Endothelial cell (in vitro differentiated cells): ENCODE results near the gene SLC44A5. TPM values are rescaled to one million over a fixed set of nuclear protein-coding genes. Genes with fewer than 3 reads are reported as not detected.
"Not testable (repeated sequence)": the region's sequence is repeated elsewhere in the genome, so short reads cannot be mapped to it uniquely, and the experiment has no call there.

ENCODE experiments used
- DNase-seq: peaks from one replicate; pipeline ENCODE4 v3.0.0; 2021; ENCODE audit warnings: low spot score
- H3K27ac Mint-ChIP-seq: one replicate; pipeline ENCODE4 v1.8.0; 2021; ENCODE audit warnings: mixed read lengths, inconsistent platforms; ENCODE audit not compliant: unreplicated experiment
- H3K27me3 Mint-ChIP-seq: one replicate; pipeline ENCODE4 v1.8.0; 2021; ENCODE audit warnings: mild to moderate bottlenecking, moderate library complexity, mixed read lengths, inconsistent platforms; ENCODE audit not compliant: unreplicated experiment
- H3K36me3 Mint-ChIP-seq: one replicate; pipeline ENCODE4 v1.8.0; 2021; ENCODE audit warnings: mild to moderate bottlenecking, low read depth, mixed read lengths, inconsistent platforms; ENCODE audit not compliant: unreplicated experiment
- H3K4me1 Mint-ChIP-seq: one replicate; pipeline ENCODE4 v1.8.0; 2021; ENCODE audit warnings: mild to moderate bottlenecking, mixed read lengths, inconsistent platforms; ENCODE audit not compliant: unreplicated experiment
- H3K4me3 Mint-ChIP-seq: one replicate; pipeline ENCODE4 v1.8.0; 2021; ENCODE audit warnings: mild to moderate bottlenecking, mixed read lengths, inconsistent platforms; ENCODE audit not compliant: unreplicated experiment
- H3K9me3 Mint-ChIP-seq: one replicate; pipeline ENCODE4 v1.8.0; 2021; ENCODE audit warnings: mixed read lengths, inconsistent platforms; ENCODE audit not compliant: unreplicated experiment
- CTCF ChIP-seq: fragments of 200-600 bp; sonication (generic); IDR thresholded peaks from one replicate; pipeline ENCODE4 v1.5.0; 2021; ENCODE audit warnings: antibody characterized with exemption; ENCODE audit not compliant: unreplicated experiment
- long read RNA-seq: library from polyadenylated mRNA; unstranded; transcript quantifications from one replicate; pipeline ENCODE4 v2.0.0, GENCODE V29; 2020; ENCODE audit not compliant: unreplicated experiment
- total RNA-seq: library from RNA; stranded (reverse); fragmentation: NEBNext Ultra II Directional; extraction: Animal tissue kit (Norgen Biotek cat#: 25700); gene quantifications from one replicate; pipeline ENCODE4 v1.2.1, GENCODE V29; 2021; ENCODE audit not compliant: unreplicated experiment

Gene SLC44A5
- 3.4 TPM for total RNA-seq
- long read RNA-seq = 0 reads

GRCh38 chr1:75611014-75611413 lies at the start of gene SLC44A5:
TSS of gene SLC44A5 (minus strand) at chr1:75611114. CDS start at chr1:75541447, 69,667 bp downstream.
- Mint-ChIP-seq H3K4me3 (no peak within 1 kb of the TSS), H3K9me3 (no peaks in the 10 kb centered on the region), H3K27me3 (peaks cover 8% of the 10 kb centered on the region), H3K36me3 (peaks cover 4% of the 10 kb centered on the region), H3K4me1 (peaks cover 9% of the 10 kb centered on the region), H3K27ac (no peak within 1 kb of the TSS)
- TF ChIP-seq CTCF = no peak
- DNase-seq = no peak

GRCh38 chr1:75655931-75656330 lies 45.0 kb upstream of the SLC44A5 start:
- H3K9me3 Mint-ChIP-seq = no peaks in the 10 kb centered on the region
- no peaks in the 10 kb centered on the region for H3K36me3 Mint-ChIP-seq
- DNase-seq = no peak
- no peaks in the 10 kb centered on the region for H3K4me1 Mint-ChIP-seq
- H3K4me3 Mint-ChIP-seq = no peak overlapping the region
- no peaks in the 10 kb centered on the region for H3K27me3 Mint-ChIP-seq
- no peak for TF ChIP-seq CTCF
- H3K27ac Mint-ChIP-seq = no peak overlapping the region

- not testable (repeated sequence) for H3K36me3 Mint-ChIP-seq, DNase-seq, H3K27me3 Mint-ChIP-seq
Observed at GRCh38 chr1:75647183-75647582, 36.3 kb upstream of the SLC44A5 start.

GRCh38 chr1:75645153-75645552 lies 34.2 kb upstream of the SLC44A5 start:
- not testable (repeated sequence) for H3K4me1 Mint-ChIP-seq, H3K9me3 Mint-ChIP-seq, H3K4me3 Mint-ChIP-seq, H3K27me3 Mint-ChIP-seq, DNase-seq, H3K36me3 Mint-ChIP-seq, H3K27ac Mint-ChIP-seq

More at GRCh38 chr1:75647183-75647582, 36.3 kb upstream of the SLC44A5 start:
- H3K27ac Mint-ChIP-seq, H3K4me1 Mint-ChIP-seq, H3K4me3 Mint-ChIP-seq, H3K9me3 Mint-ChIP-seq: not testable (repeated sequence)

GRCh38 chr1:75643460-75643859 lies 32.5 kb upstream of the SLC44A5 start:
- Mint-ChIP-seq H3K4me1 (no peaks in the 10 kb centered on the region), H3K36me3 (no peaks in the 10 kb centered on the region), H3K9me3 (no peaks in the 10 kb centered on the region), H3K27ac (no peak overlapping the region), H3K4me3 (no peak overlapping the region), H3K27me3 (no peaks in the 10 kb centered on the region)
- no peak for DNase-seq
- no peak for TF ChIP-seq CTCF

GRCh38 chr1:75641325-75641724 lies 30.4 kb upstream of the SLC44A5 start:
- H3K9me3 Mint-ChIP-seq = no peaks in the 10 kb centered on the region
- H3K36me3 Mint-ChIP-seq = no peaks in the 10 kb centered on the region
- no peaks in the 10 kb centered on the region for H3K4me1 Mint-ChIP-seq
- no peak overlapping the region for H3K4me3 Mint-ChIP-seq
- no peak for TF ChIP-seq CTCF
- no peak for DNase-seq
- H3K27ac Mint-ChIP-seq = no peak overlapping the region
- H3K27me3 Mint-ChIP-seq = no peaks in the 10 kb centered on the region
